Mesendoderm (in vitro differentiated cells): ENCODE results near the gene GPR158.

ENCODE experiments used
- DNase-seq: peaks from one replicate; pipeline ENCODE4 v3.0.0; 2013
- H2AK5ac ChIP-seq: 2 replicates; pipeline ENCODE4 v1.6.1; 2013; ENCODE audit warnings: low read length, inconsistent platforms
- H2BK120ac ChIP-seq: 2 replicates; pipeline ENCODE4 v1.6.1; 2013; ENCODE audit warnings: low read depth, mild to moderate bottlenecking, low read length, moderate library complexity, mixed read lengths
- H2BK15ac ChIP-seq: replicated peaks from 2 replicates; pipeline ENCODE4 v1.6.1; 2013; ENCODE audit warnings: low read depth, mild to moderate bottlenecking, moderate library complexity
- H2BK5ac ChIP-seq: 2 replicates; pipeline ENCODE4 v1.6.1; 2013; ENCODE audit warnings: low read length, inconsistent platforms
- H3K18ac ChIP-seq: 2 replicates; pipeline ENCODE4 v1.6.1; 2013; ENCODE audit warnings: mild to moderate bottlenecking, low read length, mixed read lengths
- H3K23ac ChIP-seq: one replicate; pipeline ENCODE4 v1.6.1; 2013; ENCODE audit warnings: low read length
- H3K27ac ChIP-seq: 2 replicates; pipeline ENCODE4 v1.5.1; 2013; ENCODE audit warnings: low read depth, mild to moderate bottlenecking, inconsistent platforms, low read length, moderate library complexity
- H3K27me3 ChIP-seq: 2 replicates; pipeline ENCODE4 v1.6.1; 2013; ENCODE audit warnings: low read length, control low read depth, mild to moderate bottlenecking, inconsistent platforms; ENCODE audit not compliant: insufficient read depth, poor library complexity
- H3K36me3 ChIP-seq: 2 replicates; pipeline ENCODE4 v1.6.1; 2013; ENCODE audit warnings: low read length, inconsistent platforms; ENCODE audit not compliant: control insufficient read depth, insufficient read depth
- H3K4ac ChIP-seq: one replicate; pipeline ENCODE4 v1.6.1; 2013; ENCODE audit warnings: low read depth, mild to moderate bottlenecking, low read length, moderate library complexity
- H3K4me1 ChIP-seq: 2 replicates; pipeline ENCODE4 v1.6.1; 2013; ENCODE audit warnings: low read depth, low read length, inconsistent platforms; ENCODE audit not compliant: control insufficient read depth
- H3K4me2 ChIP-seq: 2 replicates; pipeline ENCODE4 v1.6.1; 2013; ENCODE audit warnings: low read length
- H3K4me3 ChIP-seq: 2 replicates; pipeline ENCODE4 v1.5.1; 2013; ENCODE audit warnings: mild to moderate bottlenecking, low read length
- H3K56ac ChIP-seq: one replicate; pipeline ENCODE4 v1.6.1; 2013; ENCODE audit warnings: low read length
- H3K79me1 ChIP-seq: 2 replicates; pipeline ENCODE4 v1.6.1; 2013; ENCODE audit warnings: low read length, inconsistent platforms
- H3K79me2 ChIP-seq: 2 replicates; pipeline ENCODE4 v1.6.1; 2013; ENCODE audit warnings: mild to moderate bottlenecking, low read length; ENCODE audit not compliant: control insufficient read depth, insufficient read depth
- H3K9ac ChIP-seq: 2 replicates; pipeline ENCODE4 v1.6.1; 2013; ENCODE audit warnings: low read length, inconsistent platforms
- H4K5ac ChIP-seq: one replicate; pipeline ENCODE4 v1.6.1; 2013; ENCODE audit warnings: low read length
- H4K8ac ChIP-seq: one replicate; pipeline ENCODE4 v1.6.1; 2013; ENCODE audit warnings: low read depth, mild to moderate bottlenecking, control low read depth, low read length, moderate library complexity
- WGBS: extraction: QIAGEN DNeasy Blood & Tissue Kit; methylation state at CpG from one replicate; pipeline ENCODE4 v1.1.7; 2013; ENCODE audit warnings: low lambda C conversion rate, missing lambda C conversion rate; ENCODE audit not compliant: insufficient coverage; ENCODE audit errors: extremely low coverage; 5-methylcytosine and 5-hydroxymethylcytosine counted together

The GPR158 gene

GRCh38 chr10:25631471-25631870 lies 456.7 kb downstream of the GPR158 start:
- Histone ChIP-seq H3K27ac (no peak overlapping the region), H3K23ac (no peak overlapping the region), H3K79me2 (no peaks in the 10 kb centered on the region), H3K4me2 (no peak overlapping the region), H3K18ac (no peak overlapping the region), H2AK5ac (no peak overlapping the region), H3K36me3 (no peaks in the 10 kb centered on the region), H3K79me1 (no peaks in the 10 kb centered on the region), H3K9ac (no peak overlapping the region), H3K4me3 (no peak overlapping the region), H3K56ac (no peak overlapping the region), H3K4ac (no peak overlapping the region), H2BK120ac (no peak overlapping the region), H3K27me3 (no peaks in the 10 kb centered on the region), H3K4me1 (no peaks in the 10 kb centered on the region), H4K8ac (no peak overlapping the region), H4K5ac (no peak overlapping the region), H2BK5ac (no peak overlapping the region), H2BK15ac (no peak overlapping the region)
- no peak for DNase-seq
- no CpG with 5 or more reads among the region's 4 CpGs for WGBS

GRCh38 chr10:25632802-25633201 lies 458.0 kb downstream of the GPR158 start:
- no peak overlapping the region for H3K27ac ChIP-seq
- DNase-seq, result no peak
- H3K9ac ChIP-seq, result no peak overlapping the region
- H4K5ac ChIP-seq, result no peak overlapping the region
- no peak overlapping the region for H3K56ac ChIP-seq
- no peaks in the 10 kb centered on the region for H3K36me3 ChIP-seq
- no peak overlapping the region for H3K18ac ChIP-seq
- H3K79me2 ChIP-seq, result no peaks in the 10 kb centered on the region
- H2BK15ac ChIP-seq, result no peak overlapping the region
- H4K8ac ChIP-seq, result no peak overlapping the region
- H3K4me2 ChIP-seq, result no peak overlapping the region
- H3K79me1 ChIP-seq, result no peaks in the 10 kb centered on the region
- H3K27me3 ChIP-seq, result no peaks in the 10 kb centered on the region
- no CpG with 5 or more reads among the region's 5 CpGs for WGBS
- H2AK5ac ChIP-seq, result no peak overlapping the region
- no peak overlapping the region for H2BK120ac ChIP-seq
- no peak overlapping the region for H3K4me3 ChIP-seq
- no peak overlapping the region for H2BK5ac ChIP-seq
- no peak overlapping the region for H3K4ac ChIP-seq
- H3K23ac ChIP-seq, result no peak overlapping the region
- no peaks in the 10 kb centered on the region for H3K4me1 ChIP-seq

GRCh38 chr10:25633542-25633941 lies 458.7 kb downstream of the GPR158 start:
- no peak for DNase-seq
- Histone ChIP-seq H3K79me2 (no peaks in the 10 kb centered on the region), H4K8ac (no peak overlapping the region), H4K5ac (no peak overlapping the region), H3K79me1 (no peaks in the 10 kb centered on the region), H3K4me1 (no peaks in the 10 kb centered on the region), H3K18ac (no peak overlapping the region), H2AK5ac (no peak overlapping the region), H3K4me3 (no peak overlapping the region), H3K36me3 (no peaks in the 10 kb centered on the region), H3K56ac (no peak overlapping the region), H3K4ac (no peak overlapping the region), H2BK5ac (no peak overlapping the region), H3K4me2 (no peak overlapping the region), H3K27me3 (no peaks in the 10 kb centered on the region), H2BK120ac (no peak overlapping the region), H3K9ac (no peak overlapping the region), H3K23ac (no peak overlapping the region), H2BK15ac (no peak overlapping the region), H3K27ac (no peak overlapping the region)
- no CpG with 5 or more reads among the region's 2 CpGs for WGBS

GRCh38 chr10:25639646-25640045 lies 464.8 kb downstream of the GPR158 start:
- Histone ChIP-seq H2BK120ac (no peak overlapping the region), H4K8ac (no peak overlapping the region), H3K4me3 (no peak overlapping the region), H3K23ac (no peak overlapping the region), H3K4me2 (no peak overlapping the region), H3K4ac (no peak overlapping the region), H3K36me3 (no peaks in the 10 kb centered on the region), H2BK15ac (no peak overlapping the region), H4K5ac (no peak overlapping the region), H3K27ac (no peak overlapping the region), H2AK5ac (no peak overlapping the region), H3K4me1 (no peaks in the 10 kb centered on the region), H3K27me3 (no peaks in the 10 kb centered on the region), H3K9ac (no peak overlapping the region), H3K18ac (no peak overlapping the region), H2BK5ac (no peak overlapping the region), H3K79me1 (no peaks in the 10 kb centered on the region), H3K79me2 (no peaks in the 10 kb centered on the region), H3K56ac (no peak overlapping the region)
- WGBS, result no CpG with 5 or more reads among the region's 2 CpGs
- DNase-seq, result peak; percentile 15

- H3K27ac ChIP-seq, result no peak overlapping the region
- H3K79me2 ChIP-seq, result no peaks in the 10 kb centered on the region
- H3K4ac ChIP-seq, result no peak overlapping the region
- H2AK5ac ChIP-seq, result no peak overlapping the region
- no peaks in the 10 kb centered on the region for H3K27me3 ChIP-seq
- H3K56ac ChIP-seq, result no peak overlapping the region
- no peak overlapping the region for H4K5ac ChIP-seq
- H2BK5ac ChIP-seq, result no peak overlapping the region
- H3K36me3 ChIP-seq, result no peaks in the 10 kb centered on the region
- no peak for DNase-seq
- H2BK15ac ChIP-seq, result no peak overlapping the region
- H4K8ac ChIP-seq, result no peak overlapping the region
- no peak overlapping the region for H2BK120ac ChIP-seq
- H3K18ac ChIP-seq, result no peak overlapping the region
- no peaks in the 10 kb centered on the region for H3K79me1 ChIP-seq
- WGBS, result no CpG with 5 or more reads among the region's 1 CpG
- no peak overlapping the region for H3K23ac ChIP-seq
- no peak overlapping the region for H3K4me2 ChIP-seq
- H3K4me1 ChIP-seq, result no peaks in the 10 kb centered on the region
- no peak overlapping the region for H3K9ac ChIP-seq
- no peak overlapping the region for H3K4me3 ChIP-seq
Observed at GRCh38 chr10:25641595-25641994, 466.8 kb downstream of the GPR158 start.

GRCh38 chr10:25642721-25643120 lies 467.9 kb downstream of the GPR158 start:
- no peaks in the 10 kb centered on the region for H3K36me3 ChIP-seq
- no peak overlapping the region for H3K9ac ChIP-seq
- H3K4me3 ChIP-seq, result no peak overlapping the region
- DNase-seq, result no peak
- no peak overlapping the region for H3K18ac ChIP-seq
- H3K79me1 ChIP-seq, result no peaks in the 10 kb centered on the region
- H2AK5ac ChIP-seq, result no peak overlapping the region
- WGBS, result no CpG with 5 or more reads among the region's 3 CpGs
- H3K4ac ChIP-seq, result no peak overlapping the region
- no peak overlapping the region for H3K23ac ChIP-seq
- H3K27me3 ChIP-seq, result no peaks in the 10 kb centered on the region
- H4K5ac ChIP-seq, result no peak overlapping the region
- no peak overlapping the region for H3K27ac ChIP-seq
- H3K79me2 ChIP-seq, result no peaks in the 10 kb centered on the region
- no peak overlapping the region for H3K4me2 ChIP-seq
- H2BK15ac ChIP-seq, result no peak overlapping the region
- no peak overlapping the region for H2BK120ac ChIP-seq
- H2BK5ac ChIP-seq, result no peak overlapping the region
- no peak overlapping the region for H4K8ac ChIP-seq
- no peak overlapping the region for H3K56ac ChIP-seq
- H3K4me1 ChIP-seq, result no peaks in the 10 kb centered on the region
